AG09319 (cell line): ENCODE results near the gene PTPRF.

ENCODE experiments used
- DNase-seq: peaks from one replicate; pipeline ENCODE4 v3.0.0-alpha.2; 2010; ENCODE audit warnings: low read depth; ENCODE audit errors: extremely low read depth
- TF ChIP-seq, protein P1 (sequence below): IDR thresholded peaks from 2 replicates; pipeline ENCODE4 v1.5.1; 2011; ENCODE audit warnings: low read depth, mild to moderate bottlenecking, inconsistent platforms, low read length, moderate library complexity

PTPRF gene

GRCh38 chr1:43512681-43513080 is 18.0 kb upstream of the PTPRF start:
- DNase-seq = no peak
- TF ChIP-seq, protein P1, sequence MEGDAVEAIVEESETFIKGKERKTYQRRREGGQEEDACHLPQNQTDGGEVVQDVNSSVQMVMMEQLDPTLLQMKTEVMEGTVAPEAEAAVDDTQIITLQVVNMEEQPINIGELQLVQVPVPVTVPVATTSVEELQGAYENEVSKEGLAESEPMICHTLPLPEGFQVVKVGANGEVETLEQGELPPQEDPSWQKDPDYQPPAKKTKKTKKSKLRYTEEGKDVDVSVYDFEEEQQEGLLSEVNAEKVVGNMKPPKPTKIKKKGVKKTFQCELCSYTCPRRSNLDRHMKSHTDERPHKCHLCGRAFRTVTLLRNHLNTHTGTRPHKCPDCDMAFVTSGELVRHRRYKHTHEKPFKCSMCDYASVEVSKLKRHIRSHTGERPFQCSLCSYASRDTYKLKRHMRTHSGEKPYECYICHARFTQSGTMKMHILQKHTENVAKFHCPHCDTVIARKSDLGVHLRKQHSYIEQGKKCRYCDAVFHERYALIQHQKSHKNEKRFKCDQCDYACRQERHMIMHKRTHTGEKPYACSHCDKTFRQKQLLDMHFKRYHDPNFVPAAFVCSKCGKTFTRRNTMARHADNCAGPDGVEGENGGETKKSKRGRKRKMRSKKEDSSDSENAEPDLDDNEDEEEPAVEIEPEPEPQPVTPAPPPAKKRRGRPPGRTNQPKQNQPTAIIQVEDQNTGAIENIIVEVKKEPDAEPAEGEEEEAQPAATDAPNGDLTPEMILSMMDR = no peak

- TF ChIP-seq, protein P1 = no peak
- DNase-seq = no peak
Observed at GRCh38 chr1:43513471-43514173, 17.1 kb upstream of the PTPRF start.

- TF ChIP-seq, protein P1 = no peak
- DNase-seq = no peak
Observed at GRCh38 chr1:43518935-43519686, 11.6 kb upstream of the PTPRF start.

DNA sequence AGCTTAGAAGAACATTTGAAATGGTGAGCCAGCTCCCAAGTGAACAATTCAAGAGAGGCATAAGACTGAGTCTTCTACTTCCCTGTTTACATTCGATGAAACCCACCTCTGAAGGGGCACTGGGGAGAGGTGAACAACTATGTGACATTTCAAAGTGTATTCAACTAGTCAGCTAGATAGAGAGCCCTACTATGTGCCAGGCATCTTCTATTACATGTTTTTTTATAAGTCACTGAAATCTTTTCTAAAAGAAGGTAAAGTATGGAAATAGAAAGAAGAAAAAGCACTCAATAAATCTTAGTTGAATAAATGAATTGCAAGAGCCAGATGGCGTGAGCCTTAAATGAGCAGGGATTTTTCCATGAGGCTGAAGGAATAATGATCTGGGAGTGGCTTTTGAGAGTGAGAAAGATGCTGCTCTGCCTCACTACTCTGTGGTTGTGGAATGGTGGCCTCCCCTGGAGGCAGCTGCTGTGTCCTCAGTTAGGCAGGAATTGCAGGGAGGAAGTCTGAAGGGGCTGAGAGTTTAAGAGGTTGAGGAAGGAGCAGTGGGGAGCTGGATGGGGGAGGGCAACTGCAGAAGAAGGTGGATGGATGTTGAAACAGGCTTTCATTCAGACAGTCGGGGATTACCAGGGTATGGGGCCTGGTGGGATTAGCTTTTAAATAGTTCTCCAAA is 10.4 kb upstream of the PTPRF start:
- no peak for DNase-seq
- TF ChIP-seq, protein P1 = no peak

DNA sequence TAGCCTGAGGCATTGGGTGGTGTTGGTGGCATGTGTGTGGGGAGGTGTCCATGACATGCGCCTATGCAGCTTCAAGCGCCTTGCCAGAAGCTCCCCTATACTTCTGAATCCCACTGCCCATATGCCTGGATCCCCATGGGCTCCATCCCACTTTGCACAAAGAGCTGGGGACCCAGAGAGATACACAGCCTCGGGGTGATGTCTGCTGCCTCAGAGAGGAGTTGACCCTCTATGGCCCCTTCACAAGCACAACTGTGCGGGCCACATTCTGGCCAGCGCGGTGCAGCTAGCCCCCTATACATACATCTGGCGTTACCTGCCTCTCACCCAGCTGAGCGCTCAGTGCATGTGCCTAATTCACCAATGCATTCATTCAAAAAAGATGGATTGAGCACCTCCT is 9.6 kb upstream of the PTPRF start:
- TF ChIP-seq, protein P1 = no peak
- DNase-seq = no peak

GRCh38 chr1:43521756-43522155 is 8.9 kb upstream of the PTPRF start:
- no peak for DNase-seq
- TF ChIP-seq, protein P1 = no peak

GRCh38 chr1:43522431-43522775 is 8.3 kb upstream of the PTPRF start:
- no peak for DNase-seq
- TF ChIP-seq, protein P1 = no peak
